T-helper 2 cell treated with Interferon-gamma antibody and Interleukin-4, amounts not matched to agents 100 ng/mL and 5 ng/mL, for 36 hours (primary cell): ENCODE data around the gene HEATR5A. TPM values are rescaled to one million over a fixed set of nuclear protein-coding genes. Genes with fewer than 3 reads are reported as not detected.

ENCODE experiments used
- intact Hi-C: fragments of 100-400 bp; cut with micrococcal nuclease; formaldehyde crosslinking; loops from one replicate; pipeline ENCODE4 v1.15.1; 2023
- total RNA-seq: library from RNA; stranded (reverse); gene quantifications from 2 replicates; pipeline ENCODE4 v1.2.3, GENCODE V29; 2022

HEATR5A gene
- total RNA-seq, 1 donor from 2014 or later, result 8.3 TPM

DNA sequence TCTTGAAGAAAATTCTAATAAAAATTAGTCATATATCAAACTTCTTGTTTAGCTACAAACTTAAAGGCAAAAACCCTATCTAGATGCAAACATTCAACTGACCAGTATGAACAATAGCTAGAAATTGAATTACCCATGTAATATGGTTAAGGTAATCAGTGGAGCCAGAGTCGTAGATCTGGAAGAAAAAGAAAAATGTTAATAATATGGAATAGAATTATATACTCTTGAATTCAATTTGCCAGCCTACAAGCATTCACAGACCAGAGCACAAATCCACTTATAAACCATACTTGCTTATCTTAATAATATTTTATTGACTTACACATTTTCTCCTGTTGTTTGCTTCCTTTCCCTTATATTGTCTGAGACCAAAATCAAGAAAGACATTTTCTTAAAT is 7.7 kb upstream of the HEATR5A start:
- intact Hi-C loops, result loop anchor here (10.0 kb wide), 1 partner anchor 303 kb away; no protein-coding TSS in a partner anchor

DNA sequence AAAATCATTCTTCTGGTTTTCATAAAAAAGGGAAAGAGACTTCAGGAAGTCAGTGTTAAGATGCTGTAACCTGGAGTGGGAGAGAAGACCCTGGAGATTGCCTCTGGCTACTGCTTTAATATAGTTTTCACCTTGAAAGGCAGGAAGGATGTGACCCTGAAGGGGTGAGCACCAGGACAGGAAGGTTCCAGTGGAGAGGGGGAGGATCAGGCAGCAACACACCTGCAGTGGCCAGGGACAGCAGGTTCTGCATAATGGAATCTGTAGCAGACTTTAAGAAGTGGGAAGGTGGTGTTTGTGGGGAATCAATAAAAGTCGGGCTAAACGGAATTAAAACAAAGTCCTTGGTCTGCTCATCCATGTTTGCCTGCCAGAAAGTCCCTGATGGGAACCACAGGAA is 6.3 kb upstream of the HEATR5A start:
- intact Hi-C loops, result loop anchor here (10.0 kb wide), 1 partner anchor 302 kb away; no protein-coding TSS in a partner anchor

DNA sequence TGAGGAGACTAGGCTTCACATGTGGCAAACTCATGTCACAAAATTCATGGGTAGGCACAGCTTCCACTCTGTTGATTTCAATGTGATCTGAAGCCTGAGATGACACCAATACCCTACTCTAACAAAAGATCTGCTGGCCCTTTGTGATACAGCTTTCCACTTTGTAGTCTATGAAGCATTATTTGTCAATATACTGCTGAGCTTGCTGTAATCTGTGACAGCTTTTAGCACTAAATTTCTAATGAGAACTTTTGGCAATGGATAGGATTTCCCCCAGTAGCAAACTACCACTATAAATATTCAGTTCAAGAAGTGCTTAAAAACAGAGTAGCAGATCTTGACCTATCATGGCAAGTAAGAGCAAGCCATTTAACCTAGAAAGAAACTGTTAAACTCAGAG is 5.6 kb upstream of the HEATR5A start:
- intact Hi-C loops, result loop anchor here (10.0 kb wide), 1 partner anchor 301 kb away; no protein-coding TSS in a partner anchor

DNA sequence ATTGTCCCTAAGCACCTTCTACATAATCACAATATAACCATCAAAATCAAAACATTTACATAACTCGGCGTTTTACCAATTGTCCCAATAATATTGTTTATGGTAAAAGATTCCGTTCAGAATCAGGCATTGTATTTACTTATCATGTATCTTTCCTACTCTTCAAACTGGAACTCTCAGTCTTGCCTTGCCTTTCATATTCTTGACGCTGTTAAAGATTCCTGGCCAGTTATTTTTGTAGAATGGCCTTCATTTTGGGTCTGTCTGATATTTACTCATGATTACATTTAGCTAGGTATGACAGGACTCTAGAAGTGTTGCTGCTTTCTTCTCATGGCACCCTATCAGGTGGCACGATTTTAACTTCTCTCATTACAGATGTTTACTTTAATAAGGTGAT is 850 bp upstream of the HEATR5A start:
- intact Hi-C loops, result loop anchor here (2.0 to 10.0 kb wide), 3 partner anchors 44 to 394 kb away; partner anchors contain the start of gene STRN3

DNA sequence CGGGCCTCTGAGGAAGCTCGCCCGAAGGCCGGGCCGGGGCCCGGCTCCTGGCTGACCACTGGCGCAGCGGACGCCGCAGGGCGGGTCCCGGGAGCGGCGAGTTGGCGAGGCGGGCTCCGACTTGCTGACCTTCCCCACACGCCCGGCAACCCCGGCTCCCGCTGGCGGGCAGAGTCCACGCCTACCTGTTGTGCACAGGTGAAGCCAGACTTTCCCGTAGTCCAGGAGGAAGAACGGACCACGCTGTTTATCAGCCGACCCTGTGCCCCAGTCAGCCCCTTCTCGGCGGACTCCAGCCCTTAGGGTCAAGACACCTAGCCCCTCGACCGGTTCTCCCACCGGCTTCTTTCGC is 407 bp downstream of the HEATR5A start:
- intact Hi-C loops, result loop anchor here (1.0 to 10.0 kb wide), 6 partner anchors 37 to 393 kb away; partner anchors contain the start of genes DTD2, NUBPL and STRN3

DNA sequence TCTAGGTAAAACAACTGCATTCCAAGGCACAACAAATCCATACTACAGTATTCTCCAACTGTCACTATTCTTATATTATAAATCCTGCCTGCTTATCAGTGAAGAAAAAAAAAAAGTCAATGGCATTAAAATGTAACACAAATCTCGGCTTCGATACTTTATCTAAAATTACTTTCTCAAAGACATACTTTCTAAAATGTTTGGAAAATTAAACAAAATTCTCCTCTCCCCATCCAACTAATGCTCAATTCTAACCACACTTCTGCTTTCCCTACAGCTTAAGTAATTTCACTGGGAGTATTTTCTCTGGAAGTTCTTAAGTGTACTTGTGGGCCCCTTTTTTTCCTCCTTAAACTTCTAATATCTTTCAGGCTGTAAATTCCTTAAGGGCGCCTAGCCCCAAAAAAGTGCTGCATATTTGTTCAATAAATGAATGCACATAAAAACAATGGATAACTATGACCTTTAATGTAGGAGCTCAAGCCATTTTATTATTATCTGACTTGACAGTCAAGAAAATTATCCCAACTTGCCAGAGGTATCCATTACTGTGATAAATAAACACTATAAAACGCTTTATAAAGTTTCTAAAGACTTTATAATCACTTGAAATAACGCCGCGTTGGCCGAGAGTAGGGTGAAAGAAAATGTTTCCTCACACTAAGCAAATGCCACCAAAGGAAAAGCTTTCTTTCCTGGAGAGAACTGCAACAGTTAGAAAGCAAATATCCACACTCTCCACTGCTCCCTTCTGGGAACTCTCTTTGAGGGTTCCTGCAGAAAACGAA is 977 bp downstream of the HEATR5A start:
- intact Hi-C loops, result no loop called here

DNA sequence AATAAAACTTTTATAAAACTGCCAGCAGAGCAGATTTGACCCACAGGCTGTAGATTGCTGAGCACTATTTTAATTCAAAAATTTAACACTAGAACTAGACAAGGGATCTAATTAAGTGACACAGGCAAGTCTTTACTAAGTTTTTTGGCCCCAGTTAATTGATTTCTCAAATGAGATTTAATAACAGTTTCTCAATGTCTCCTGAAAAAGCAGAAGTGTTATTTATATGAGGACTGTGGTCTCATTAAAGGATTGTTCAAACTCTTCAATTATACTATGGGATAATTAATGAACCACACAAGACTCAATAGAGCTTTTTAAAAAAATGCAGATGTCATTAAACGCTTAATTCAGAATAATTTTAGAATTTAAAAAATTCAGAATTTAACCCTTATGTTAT is 1.9 kb downstream of the HEATR5A start:
- intact Hi-C loops, result no loop called here

DNA sequence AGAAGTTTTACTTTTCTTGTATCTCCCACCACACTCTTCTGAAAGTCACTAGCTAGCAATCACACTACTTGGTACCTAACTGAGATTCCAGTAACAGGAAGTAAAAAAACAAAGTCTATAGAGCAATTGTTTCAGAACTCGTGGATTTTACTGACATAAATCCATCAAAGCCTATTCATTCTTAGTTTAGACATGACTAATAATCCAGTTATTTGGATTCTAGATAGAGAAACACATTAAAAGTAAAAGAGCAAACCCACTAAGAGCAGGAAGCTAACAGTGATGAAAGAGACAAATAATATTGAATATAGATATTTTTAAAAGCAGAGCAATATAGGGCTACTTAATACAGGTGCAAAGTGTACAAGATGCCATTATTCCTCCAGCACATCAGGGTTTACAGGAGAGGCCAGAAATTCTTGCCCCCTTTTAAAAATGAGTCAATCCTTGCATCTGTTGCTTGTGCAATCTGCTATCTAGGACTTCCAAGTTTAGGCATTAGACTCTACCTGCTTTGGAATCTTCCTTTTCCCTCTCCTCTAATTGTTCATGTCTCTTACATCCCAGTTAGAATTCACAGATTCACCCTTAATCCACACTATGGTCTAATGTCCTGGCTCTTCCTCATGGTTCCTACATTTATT is 6.0 kb downstream of the HEATR5A start:
- intact Hi-C loops, result no loop called here

DNA sequence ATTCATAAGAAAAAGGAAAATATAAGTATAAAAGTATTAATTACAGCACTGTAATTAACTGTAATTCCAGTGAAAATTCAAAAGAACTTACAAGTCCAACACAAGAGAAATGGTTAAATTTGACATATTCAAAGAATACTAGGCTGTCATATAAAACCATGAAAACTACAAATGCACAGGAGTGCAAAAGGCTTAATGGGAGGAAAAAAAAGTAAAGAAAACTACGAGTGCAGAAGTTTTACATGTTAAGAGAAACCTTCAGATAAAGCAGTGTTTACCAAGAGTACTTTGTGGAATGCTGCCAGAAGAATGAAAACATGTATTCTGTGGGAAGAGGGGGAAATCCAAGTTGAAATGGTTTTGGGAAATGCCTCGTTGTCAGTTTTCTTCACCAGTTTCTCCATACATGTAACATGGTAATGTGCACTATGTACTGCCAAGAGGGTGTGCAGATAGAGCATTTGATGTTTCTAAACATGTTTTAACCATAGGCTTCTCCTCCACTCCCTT is 9.1 kb downstream of the HEATR5A start:
- intact Hi-C loops, result no loop called here

DNA sequence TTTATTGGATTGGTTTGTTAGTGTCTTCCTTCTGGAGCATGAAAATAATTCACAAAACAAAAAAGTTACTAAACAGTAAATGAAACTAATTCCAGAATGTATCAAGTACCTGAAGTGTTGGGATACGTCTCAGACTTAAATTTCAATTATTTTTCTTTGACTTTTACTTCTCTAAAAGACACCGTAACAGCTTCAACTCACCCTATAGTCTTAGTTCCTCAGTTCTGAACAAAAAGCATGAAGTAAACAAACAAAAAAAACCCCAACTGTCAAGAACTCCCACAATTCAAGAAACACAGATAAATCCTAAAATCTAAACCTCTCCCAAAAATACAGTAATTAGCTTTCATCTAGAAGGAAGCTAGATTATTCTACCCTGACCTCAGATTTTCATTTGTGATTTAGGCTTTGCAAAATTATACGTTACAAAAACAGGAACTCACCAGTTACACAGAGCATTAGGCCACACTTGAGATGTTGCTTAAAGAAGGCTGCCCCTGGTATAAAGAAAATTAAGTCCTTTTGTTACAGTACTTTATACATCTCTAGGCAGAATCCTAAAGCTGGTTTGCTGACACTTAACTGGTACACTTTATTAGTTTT is 10.2 kb downstream of the HEATR5A start:
- intact Hi-C loops, result no loop called here

DNA sequence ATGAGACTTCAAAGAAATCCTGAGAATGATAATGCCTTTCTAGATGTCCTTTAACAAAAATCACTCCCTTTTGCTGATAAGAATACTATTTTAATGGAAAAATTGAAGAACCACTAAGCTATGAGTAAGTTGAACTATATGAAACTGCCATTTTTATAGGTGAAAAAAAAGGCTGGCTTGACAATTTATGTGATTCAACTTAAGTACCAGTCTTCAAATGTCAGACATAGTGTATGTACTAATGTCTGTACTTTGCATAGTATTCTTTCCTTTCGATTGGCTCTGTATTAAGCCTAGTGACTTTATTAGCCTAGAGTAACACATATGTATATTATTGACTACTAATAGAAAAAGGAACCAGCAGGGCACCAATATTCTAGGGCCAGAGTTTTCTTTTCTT is 11.9 kb downstream of the HEATR5A start:
- intact Hi-C loops, result no loop called here

DNA sequence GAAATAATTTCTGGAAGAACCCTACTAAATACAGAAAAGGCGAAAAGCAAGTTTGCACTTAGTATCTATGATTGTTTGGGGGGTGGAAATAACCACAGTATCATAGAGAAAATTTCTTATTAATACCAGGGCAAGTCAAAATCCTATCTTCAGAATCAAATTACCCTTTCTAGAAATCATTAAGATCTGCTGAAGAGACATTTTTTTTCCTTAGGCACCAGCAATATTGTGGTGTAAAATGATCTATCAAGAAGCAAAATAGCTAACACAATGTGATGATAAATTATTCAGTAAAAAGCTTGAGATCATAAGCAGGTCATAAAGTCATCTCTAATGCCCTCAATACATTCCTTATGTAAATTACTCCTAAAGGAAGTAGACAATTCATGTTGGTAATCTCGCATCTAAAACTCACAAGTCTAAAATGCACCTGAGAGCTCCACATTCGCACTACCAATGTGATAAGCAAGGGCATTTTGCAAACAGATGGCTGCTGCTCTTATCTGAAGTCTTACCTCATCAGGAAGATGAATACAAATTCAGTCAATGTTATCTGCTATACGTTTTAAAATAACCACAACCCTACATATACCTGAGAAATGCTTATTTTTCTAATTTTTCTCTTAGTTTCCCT is 14.6 kb downstream of the HEATR5A start:
- intact Hi-C loops, result no loop called here

DNA sequence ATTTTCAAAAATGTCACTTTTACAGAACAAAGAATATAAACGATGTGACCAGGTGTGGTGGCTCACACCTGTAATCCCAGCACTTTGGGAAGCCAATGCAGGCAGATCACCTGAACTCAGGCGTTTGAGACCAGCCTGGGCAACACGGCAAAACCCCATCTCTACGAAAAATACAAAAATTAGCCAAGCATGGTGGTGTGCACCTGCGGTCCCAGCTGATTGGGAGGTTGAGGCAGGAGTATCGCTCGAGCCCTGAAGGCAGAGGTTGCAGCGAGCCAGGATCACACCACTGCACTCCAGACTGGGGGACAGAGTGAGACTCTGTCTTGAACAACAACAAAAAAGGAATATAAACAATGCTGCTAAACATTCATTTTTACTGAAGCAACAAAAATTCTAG is 15.2 kb downstream of the HEATR5A start:
- intact Hi-C loops, result no loop called here

DNA sequence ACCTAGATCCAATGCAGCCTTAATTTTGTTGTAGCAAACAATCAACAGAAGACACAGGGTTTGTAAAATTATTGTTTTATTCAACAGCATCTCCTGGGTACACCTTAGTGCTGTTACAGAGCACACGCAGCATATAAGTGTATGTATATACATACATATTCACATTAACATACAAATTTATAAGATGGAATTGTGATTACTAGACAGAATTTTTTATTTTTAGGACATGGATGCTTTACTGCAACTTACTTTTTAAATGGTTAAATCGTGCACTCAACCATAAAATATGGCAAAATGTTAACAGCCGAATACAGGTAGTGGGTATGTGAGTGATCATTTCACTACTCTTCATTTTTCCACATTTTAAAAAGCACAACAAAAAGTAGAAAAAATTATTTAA is 16.6 kb downstream of the HEATR5A start:
- intact Hi-C loops, result no loop called here

DNA sequence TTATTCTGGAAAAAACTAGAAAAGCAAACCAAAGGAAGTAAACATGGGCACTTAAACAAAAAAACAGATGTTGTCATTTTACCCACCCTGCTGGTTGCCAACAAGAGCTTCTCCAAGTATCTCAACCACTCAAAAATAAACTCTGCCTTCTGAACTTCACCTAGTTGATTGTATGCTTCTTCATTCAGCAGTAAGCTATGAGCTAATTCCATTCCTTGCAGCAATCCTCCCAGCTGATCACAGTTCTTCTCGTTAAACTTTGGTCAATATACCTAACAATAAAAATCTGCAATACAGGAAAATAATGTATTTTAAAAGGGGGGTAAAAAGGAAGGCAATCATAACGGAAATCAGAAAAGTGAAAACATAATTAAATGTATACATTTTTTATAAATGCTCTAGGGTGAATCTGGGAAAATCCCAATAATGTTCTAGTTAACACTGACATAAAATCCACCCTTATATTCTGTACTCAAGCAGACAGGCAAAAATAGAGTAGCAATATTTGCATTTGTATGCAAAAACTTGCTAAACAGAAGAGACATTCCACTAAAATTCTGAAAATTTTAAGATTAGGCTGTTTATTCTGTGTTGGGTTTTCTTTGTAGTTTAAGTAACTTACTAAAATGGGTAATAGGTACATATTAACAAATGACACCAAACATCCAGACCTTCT is 17.4 kb downstream of the HEATR5A start:
- intact Hi-C loops, result no loop called here

DNA sequence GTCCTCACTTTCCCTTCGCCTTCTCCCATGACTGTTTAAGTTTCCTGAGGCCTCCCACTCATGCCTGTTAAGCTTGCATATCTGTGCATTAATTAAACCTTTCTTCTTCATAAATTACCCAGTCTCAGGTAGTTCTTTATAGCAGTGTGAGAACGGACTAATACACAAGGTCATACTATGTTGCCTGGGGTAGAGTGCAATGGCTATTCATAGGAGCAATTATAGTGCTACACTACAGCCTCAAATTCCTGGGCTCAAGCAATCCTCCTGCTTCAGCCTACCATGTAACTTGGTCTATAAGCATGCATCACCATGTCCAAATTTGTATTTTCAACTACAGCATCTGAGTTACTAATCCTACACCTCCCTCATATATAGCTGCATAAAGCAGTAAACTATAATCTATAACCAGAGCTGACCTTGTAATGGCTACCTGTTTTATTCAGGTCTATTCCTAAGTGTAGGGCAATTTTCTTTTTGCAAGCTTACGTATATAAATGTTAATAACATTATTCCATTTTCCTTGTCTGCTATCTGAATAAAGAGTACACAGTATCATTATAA is 18.9 kb downstream of the HEATR5A start:
- intact Hi-C loops, result no loop called here

DNA sequence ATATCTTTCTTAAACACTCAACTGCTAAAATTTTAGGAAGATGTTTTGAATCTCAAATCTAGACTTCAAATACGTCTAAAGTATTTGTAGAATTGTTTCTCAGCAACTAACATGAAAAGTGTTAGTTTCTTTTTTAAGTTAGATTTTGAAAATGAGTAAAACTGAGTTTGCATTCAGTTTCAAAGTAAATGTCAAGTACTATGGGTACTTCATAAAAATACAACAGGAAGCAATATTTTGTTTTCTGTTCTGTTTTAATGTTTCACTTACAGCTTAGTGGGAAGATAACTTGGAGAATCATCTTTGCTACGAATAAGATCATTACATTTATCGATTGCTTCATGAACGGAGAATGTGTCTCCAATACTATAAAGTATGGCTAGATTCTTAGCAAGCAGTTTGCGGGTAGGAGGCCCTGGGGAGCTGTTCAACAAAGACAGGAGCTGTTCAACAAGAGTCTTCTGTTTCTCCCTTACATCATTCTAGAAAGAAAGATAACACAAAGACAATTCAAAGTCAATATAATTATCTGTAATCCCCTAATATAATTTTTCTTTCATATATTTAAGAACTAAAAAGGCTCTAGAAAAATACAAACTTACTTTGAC is 20.2 kb downstream of the HEATR5A start:
- intact Hi-C loops, result no loop called here

DNA sequence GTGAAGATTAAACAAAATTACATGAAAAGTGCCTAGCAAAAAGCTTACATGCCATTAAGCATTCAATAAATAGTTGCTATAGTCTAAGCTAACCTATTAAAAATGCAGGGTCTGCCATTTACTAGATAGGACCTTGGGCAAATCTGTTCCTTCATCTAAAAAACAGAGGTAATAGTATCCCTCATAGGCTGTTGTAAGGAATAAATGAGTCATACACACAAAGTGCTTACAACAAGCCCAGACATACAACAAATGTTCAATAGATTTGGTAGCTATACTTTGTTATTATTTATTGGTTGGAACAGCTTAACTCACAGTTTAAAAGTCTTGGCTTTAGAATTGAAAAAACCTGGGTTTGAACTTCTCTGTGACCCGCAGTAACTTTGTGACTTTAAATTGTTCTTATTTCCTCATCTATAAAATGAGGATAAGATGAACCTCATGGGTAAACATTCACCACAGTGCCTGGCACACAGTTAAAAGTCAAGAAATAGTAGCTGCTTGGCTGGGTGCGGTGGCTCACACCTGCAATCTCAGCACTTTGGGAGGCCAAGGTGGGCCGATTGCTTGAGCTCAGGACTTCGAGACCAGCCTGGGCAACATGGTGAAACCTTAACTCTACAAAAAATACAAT is 24.7 kb downstream of the HEATR5A start:
- intact Hi-C loops, result no loop called here

DNA sequence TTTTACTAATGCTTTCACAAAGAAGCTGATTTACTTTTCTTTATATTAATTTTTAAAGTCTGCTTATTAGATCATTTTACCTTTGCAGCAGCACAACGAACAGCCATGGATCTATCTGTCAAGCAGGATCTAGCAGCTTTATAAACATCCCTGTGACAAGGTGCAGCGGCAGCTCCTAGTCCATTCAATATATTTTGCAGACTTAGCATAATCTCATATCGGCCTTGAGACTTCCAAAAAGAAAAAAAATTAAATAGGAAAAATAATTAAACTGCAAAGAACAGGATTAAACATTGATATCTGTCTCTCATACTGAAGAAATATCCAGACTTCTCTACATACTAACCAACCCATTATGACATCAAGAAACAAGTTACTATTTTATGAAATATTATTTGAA is 25.2 kb downstream of the HEATR5A start:
- intact Hi-C loops, result no loop called here

DNA sequence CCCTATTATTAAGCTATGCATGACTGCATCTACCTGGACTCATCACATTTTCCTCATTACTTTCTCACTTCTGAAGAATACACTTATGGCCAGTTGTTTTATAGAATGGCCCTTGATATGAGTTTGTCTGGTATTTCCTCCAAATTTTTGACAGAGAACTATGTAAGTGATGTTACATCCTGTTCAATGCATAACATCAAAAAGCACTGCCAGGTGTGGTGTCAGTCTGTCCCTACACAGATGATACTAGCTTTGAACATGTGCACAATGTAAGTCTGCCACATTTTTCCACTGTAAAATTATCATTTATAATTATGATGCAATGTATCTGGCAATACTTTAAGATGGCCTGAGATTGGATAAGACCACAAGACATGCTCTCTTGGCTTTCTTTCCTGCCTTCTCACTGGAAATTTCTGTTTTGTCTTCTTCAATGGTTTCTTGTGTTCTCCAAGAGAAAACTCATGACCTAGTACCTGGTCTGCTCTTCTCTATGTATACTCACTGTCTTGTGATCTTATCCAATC is 28.3 kb downstream of the HEATR5A start:
- intact Hi-C loops, result no loop called here
